HG02678 (cell line): ENCODE data around the gene NKPD1.

ENCODE experiments used
- ATAC-seq: cut with Tn5 transposase; IDR thresholded peaks from one replicate; pipeline ENCODE4 v1.9.1; 2021; ENCODE audit warnings: mild to moderate bottlenecking, moderate library complexity; ENCODE audit not compliant: unreplicated experiment

The NKPD1 gene

DNA sequence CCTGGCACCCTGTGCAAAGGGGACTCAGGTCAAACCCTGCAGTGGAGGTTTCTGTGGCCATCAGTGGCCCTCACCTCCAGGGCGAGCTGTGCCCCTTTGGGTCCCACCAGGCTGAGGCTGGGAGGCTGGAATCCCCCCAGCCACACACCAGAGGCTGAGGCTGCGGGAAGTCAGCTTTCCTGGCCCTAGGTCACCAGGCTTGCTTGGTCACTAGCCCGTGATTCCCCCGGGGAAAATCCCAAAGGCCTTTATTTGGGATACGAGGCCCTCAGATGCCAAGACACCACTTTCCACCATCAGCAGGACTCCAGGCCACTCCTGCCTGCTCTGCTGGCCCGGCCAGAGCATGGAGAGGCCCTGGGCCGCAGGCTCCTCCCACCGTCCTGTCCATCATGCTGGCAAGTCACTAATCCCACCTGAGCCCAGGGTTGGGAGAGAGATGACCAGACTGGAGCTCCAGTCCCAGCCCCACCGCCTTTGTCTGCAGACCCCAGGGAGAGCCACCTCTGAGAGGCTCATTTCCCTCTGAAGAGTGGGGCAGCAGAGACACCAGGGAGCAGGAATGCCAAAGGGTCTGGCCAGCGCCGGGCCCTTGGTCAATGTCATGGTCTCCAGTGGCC lies 4.7 kb downstream of the NKPD1 start:
- ATAC-seq: no peak

DNA sequence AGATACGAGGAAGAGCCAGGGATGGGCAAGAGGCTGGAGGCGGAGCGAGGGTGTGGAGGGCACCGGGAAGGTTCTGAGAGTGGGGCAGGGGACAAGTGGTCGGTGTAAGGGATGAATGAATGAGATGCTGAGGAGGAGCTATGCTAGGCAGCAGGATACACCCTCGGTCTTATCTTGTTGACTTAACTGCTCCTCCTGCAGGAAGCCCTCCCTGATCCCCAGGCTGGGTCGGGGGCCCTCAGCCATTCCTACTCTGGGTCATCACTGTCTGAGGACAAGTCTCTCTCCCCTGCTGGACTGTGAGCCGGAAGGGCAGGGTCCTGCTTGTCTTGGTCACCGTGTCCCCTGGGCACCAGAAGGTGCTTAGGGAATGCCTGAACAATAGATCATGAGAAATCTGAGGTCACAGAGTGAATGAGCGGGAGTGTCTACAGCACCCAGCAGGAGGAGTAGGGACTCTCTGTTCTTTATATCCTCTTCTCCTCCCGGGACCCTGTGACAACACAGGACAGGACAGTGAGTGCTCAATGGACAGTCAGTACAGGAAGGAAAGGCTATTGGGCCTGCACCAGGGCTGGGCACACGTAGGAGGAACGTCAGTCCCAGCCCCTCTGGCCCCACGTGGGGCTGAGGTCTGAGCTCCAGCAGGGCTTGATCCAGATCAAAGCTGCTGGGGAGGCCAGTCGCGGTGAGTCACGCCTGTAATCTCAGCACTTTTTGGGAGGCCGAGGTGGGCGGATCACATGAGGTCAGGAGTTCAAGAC lies 6.5 kb downstream of the NKPD1 start:
- no peak for ATAC-seq

DNA sequence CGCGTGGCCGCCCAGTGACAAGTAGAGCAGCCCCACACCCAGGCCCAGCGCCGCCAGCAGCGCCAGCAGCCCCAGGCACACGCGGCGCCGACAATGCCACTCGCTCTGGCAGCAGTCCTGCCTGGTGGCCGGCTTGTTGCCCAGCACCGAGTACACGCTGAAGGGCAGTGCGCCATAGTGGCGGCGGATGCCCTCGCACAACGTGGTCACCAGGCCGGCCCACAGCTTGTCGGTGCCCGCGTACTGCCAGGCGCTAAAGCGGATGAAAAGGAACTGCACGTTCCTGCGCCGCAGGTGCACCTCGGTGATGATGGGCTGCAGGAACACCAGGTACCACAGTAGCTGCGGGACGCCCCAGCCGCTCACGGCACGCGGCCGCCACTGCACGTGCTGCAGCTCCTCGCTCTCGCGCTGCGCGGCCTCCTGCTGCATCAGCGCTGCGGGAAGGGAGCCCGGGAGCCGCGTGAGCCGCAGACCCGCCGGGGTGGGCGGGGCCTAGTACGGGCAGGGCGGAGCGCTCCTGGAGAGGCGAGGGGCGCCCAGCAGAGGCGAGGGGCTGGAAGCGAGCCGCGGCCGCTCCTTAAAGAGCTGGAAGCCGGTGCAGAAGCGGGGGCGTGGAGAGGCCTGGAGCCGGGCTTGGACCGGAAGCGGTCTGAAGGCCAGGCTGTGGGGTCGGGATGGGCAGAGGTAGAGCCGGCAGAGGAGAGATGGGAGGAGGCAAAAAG lies 7.3 kb downstream of the NKPD1 start:
- ATAC-seq: no peak

DNA sequence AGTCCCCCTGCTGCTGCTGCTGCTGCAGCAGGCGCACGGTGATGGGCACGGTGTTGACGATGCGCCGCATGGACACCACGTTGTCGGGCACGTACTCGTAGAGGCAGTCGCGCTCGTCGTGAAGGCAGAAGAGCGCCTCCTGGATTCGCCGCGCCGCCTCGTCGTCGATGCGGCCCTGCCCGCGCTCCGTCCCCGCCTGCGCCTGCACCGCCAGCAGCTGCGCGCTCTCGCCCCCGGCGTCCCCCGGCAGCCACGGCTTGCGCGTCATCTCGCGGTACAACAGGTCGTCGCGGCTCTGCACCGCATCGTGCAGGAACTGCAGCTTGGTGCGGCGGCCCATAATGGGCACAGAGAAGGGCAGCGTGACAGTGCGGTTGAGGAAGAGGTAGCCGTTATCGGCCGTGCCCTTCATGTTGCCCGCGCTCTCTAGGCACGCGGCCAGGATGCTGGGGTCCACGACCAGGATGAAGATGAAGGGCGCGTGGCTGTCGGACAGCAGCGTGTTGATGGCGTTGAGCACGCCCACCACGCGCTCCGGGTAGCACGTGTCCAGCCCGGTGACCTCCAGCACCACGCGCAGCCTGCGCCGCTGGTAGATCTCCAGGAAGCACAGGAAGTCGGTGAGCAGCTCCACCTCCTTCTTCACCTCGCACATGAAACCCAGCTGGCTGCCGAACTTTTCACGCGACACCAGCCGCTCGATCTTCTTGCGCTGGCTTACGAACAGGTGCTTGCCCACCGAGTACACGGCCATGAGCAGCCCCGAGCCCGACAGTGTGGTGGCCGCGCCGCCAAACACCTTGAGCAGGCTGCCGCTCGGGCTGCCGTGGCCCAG lies 8.1 kb downstream of the NKPD1 start:
- no peak for ATAC-seq

DNA sequence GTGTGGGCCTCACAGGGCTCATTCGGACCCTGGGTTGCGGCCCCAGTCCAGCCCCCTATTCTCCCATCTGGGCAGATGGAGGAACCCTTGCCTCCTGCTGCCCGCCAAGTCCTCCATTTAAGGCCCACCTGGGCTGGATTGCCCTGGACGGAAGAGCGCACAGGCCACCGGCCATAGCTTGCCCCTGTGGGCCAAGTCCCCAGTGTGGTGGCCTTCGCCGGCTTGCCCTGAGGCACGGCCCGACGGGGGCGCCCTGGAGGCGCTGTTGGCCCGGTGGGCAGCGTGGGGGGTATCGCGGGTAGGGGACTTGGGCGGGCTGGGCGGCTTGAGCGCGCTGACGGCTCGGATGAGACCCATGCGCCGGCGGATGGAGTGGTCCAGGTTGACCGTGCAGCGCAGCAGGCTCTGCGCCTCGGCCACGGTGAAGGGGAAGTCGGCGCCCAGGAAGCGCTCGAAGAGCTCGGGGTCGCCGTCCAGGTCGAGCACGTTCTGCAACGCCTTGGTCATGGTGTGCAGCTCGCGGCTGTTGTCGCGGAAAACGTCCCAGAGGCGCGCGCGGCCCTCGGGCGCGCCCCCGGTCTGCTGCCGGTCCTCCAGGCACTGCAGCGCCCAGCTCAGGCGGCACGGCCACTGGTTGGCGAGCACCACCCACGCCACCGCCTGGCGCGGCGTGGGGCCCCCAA lies 8.8 kb downstream of the NKPD1 start:
- no peak for ATAC-seq

DNA sequence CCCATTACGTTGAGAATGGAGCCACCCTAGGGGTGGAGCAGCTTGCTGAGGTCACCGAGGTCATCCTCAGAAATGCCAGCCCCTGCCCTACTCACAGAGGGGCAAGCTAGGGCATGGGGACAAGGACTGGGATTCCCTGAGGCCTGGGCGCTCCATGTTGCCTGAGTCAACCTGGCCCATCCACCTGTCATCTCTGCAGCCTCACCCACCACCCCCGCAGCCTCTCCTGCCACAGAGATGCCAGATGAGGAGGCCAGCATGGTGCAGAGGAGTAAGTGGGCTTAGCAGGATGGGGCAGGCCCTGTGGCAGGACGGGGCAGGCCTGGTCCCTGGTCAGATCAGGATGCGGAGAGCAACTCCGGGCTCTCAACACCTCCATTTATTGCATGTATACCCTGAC lies 9.5 kb downstream of the NKPD1 start:
- no peak for ATAC-seq

DNA sequence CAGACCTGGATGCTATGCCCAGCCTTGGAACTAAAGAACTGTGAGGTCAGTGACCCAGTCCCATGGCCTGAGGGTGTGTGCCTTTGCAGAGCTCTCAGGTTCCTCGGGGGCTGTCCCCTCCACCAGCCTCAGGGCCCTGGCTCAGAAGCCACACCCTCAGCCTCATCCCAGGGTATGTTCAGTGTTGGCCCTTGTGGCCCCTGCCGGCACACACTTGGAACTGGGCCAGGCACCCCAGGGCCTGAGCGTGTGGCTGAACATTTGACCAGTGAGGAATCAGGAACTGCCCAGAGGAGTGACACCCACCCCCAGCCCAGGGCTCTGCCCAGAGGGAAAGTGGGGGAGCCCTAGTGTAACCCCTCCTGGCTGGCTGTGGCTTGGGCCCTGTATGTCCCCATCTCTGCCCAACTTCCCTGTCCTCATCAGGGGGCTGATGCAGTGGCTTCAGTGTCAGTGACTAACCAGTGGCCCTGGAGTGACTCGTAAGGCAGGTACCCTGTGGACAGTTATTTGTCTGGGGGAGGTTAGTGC lies 10.0 kb downstream of the NKPD1 start:
- ATAC-seq: no peak

DNA sequence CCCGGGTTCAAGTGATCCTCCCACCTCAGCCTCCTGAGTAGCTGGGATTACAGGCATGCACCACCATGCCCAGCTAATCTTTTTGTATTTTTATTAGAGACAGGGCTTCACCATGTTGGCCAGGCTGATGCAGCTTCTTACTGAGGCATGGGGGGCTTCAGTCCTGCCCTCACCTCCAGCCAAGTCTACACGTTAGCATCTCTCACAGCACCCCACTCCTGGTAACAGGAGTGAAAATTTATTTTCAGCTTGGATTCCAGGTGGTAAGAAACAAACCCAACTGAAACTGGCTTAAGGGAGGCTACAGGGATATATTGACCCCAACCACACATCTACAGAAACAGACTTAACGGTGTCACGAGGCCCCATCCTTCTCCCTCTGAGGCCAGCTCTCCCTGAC lies 10.6 kb downstream of the NKPD1 start:
- ATAC-seq: no peak

DNA sequence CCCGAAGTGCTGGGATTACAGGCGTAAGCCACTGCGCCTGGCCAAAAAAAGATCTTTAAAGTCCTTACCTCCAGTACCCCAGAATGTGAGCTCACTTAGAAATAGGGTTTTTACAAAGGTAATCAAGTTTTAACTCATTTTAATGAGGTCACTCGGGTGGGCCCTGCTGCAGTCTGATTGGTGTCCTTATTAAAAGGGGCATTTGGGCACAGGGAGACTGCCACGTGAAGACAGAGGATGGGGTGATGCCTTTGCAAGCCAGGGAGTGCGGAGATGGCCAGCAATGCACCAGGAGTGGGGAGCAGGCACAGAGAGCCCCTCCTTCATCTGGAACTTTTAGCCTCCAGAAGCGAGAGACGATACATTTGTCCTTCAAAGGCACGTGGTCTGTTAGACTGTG lies 11.7 kb downstream of the NKPD1 start:
- ATAC-seq: no peak

DNA sequence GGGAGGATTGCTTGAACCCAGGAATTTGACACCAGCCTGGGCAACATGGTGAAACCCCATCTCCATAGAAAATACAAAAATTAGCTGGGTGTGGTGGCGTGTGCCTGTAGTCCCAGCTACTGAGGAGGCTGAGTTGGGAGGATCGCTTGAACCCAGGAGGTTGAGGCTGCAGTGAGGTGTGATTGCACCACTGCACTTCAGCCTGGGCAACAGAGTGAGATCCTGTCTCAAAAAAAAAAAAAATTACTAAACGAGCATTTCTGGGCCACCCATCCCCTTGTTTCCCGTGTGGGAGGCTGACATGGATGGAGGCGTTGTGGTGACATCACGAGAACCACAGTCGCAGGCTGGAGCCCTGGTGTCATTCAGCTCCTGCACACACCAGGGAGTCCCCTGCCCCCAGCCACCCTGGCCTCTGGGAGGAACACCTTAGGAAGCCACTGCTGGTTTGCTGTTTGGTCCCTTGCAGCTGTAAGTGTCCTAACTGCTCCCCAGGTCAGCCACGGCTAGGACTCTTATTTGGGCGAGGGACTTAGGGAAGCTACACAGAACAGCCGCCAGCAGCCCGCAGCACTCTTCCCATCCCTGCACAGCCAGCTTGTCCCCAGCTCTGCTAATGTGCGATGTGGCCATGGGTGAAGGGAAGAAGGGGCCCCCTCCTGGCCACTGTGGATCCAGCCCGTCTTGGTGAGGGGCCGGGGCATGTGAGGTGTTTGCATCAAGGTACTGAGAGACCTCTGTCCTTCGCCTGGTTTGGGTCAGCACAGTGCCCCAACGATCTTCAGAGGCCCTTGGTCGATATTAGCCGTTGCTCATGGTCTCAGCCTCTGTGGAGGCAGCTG lies 12.7 kb downstream of the NKPD1 start:
- no peak for ATAC-seq

DNA sequence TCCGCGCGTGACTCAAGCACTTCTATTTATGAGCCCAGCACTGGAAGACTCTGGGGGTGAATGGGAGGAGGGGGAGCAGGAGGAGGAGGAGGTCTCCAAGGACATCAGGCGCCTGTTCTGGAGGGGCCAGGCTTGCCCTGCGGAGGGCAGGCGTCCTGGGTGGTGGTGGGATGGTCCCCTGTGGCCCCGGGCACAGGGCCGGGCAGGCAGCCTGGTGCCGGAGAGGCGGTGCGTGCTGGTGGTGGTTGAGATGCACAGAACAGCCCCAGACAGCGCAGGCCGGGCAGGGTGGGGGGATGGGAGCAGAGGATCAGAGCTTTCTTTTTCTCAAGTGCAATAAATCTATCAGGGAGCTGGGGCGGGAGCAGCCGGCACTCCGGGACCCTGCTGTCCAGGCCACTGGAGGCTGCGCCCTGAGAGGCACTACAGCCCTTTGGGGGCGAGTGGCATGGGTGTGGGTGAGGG lies 14.0 kb downstream of the NKPD1 start:
- no peak for ATAC-seq

DNA sequence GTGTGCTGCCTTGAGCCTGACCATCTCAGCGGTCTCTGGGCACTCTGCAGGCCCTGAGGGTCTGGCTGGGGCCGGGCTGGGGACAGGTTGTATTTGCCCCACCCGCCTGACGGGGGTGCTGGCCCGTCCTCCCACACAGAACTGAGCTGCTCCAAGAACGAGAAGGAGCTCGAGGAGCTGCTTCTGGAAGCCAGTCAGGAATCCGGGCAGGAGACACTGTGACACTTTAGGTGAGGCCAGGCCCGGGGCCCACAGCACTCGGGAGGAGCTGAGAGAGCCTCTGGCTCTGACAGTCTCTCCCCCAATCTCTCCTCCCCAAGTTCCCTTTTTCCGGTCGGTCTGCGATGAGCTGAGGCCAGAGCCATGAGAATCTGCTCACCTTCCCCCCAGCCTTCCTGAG lies 14.5 kb downstream of the NKPD1 start:
- ATAC-seq: no peak

DNA sequence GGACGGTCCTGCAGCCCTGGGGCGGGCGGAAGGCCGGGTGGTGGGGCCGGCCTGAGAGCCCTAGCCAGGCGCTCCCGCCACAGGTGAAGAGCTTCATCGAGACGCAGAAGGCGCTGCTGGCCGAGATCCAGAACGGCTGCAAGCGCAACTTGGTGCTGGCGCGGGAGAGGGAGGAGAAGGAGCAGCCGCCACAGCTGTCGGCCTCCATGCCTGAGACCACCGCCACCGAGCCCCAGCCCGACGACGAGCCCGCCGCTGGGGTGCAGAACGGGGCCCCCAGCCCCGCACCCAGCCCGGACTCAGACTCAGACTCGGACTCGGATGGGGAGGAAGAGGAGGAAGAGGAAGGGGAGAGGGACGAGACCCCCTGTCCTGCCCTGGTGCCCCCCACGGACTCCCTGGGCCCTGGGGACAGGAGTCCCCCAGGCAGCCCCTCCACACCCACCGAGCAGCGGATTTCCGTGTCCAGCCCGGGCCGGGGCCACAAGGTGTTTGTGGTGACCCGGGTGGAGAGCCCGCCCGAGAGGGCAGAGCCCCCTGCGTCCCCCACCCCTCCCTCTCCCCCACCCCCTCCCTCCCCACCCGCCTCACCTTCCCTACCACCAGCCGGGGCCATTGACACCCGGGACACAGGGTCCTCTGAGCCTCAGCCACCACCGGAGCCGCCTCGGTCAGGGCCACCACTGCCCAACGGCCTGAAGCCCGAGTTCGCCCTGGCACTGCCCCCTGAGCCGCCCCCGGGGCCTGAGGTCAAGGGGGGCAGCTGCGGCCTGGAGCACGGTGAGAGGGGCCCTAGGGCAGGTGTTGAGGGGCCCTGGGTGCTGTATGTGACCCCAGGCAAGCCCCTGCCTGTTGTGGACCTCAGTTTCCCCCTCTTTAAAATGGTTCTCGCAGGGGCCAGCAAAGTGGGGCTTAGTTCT lies 15.3 kb downstream of the NKPD1 start:
- no peak for ATAC-seq

DNA sequence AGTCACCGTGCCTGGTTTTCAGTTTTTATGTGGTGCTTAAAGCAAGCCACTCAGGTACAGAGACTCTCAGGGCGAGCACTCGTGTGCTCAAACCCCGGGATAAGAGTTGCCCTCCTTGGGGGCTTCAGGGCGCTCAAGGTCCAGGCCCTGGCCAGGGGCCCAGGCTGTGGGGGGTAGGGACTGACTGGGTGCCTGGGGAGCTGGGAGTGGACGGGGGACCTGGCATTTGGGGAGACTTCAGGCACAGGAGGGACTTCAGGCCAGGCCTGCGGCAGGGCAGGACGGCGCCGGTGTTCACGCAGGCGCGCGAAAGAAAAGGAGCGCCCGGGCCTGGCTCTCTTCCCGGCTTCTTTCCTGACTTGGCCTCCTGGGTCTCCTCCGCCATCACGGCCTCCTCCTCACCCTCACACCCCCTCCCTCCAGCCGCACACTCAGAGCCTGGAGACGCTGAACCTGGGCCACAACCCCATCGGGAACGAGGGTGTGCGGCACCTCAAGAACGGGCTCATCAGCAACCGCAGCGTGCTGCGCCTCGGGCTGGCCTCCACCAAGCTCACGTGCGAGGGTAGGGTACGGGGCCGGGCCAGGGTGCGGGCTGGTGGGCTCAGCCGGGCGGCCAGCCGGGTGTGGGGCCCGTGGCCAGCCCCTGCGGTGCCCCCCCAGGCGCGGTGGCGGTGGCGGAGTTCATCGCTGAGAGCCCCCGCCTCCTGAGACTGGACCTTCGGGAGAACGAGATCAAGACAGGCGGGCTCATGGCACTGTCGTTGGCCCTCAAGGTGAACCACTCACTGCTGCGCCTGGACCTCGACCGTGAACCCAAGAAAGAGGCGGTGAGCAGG lies 16.1 kb downstream of the NKPD1 start:
- ATAC-seq: no peak

DNA sequence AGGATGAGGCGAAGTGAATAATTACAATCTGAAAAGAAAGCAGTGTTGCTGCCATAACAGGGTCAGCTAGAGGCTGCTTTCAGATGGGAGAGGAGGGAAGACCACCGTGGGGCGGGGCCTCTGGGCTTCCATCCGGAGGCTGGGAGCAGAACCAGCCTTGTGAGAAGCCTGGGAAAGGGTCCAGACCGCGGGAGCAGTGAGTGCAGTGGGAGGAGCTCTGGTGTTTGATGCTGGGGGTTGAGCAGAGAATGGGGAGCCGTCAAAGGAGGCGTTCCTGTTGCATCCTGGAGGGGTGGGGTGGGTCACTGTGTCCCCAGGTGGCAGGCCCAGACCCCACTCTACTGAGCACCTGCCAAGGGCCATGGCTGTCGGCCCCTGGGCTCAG lies 18.1 kb downstream of the NKPD1 start:
- no peak for ATAC-seq

DNA sequence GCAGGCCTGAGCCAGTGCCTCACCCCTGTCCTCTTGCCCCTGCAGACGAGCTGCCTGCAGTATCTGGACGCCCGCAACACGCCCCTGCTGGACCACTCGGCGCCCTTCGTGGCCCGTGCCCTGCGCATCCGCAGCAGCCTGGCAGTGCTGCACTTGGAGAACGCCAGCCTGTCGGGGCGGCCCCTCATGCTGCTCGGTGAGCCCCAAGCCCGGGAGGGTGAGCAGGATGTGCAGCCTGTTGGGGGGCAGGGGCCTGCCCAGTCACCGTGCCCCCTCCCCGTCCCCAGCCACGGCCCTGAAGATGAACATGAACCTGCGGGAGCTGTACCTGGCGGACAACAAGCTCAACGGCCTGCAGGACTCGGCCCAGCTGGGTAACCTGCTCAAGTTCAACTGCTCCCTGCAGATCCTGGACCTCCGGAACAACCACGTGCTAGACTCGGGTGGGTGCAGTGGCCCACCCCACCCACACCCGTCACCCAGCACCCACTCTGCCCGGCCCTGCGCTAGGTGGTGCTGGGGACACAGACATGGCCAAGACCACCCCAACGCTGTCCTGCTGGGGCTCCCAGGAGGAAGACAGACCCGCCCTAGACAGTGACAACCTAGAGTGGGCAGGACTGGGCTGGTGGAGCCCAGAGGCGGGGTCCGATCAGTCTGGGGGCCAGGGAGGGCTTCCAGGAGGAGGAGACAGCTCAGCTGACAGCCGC lies 18.6 kb downstream of the NKPD1 start:
- no peak for ATAC-seq
